ENCODE results near the gene ATG2A.

ATG2A gene

GRCh38 chr11:64932324-64932723, 15.3 kb upstream of the ATG2A start:
- no peak for TF ChIP-seq ZBTB7A (IDR thresholded peaks at IDR 0.05; ENCODE audit: low read depth)
- no peak for TF ChIP-seq RAD21 (IDR thresholded peaks at IDR 0.05; ENCODE audit: low read depth)
- TF ChIP-seq, protein P1, sequence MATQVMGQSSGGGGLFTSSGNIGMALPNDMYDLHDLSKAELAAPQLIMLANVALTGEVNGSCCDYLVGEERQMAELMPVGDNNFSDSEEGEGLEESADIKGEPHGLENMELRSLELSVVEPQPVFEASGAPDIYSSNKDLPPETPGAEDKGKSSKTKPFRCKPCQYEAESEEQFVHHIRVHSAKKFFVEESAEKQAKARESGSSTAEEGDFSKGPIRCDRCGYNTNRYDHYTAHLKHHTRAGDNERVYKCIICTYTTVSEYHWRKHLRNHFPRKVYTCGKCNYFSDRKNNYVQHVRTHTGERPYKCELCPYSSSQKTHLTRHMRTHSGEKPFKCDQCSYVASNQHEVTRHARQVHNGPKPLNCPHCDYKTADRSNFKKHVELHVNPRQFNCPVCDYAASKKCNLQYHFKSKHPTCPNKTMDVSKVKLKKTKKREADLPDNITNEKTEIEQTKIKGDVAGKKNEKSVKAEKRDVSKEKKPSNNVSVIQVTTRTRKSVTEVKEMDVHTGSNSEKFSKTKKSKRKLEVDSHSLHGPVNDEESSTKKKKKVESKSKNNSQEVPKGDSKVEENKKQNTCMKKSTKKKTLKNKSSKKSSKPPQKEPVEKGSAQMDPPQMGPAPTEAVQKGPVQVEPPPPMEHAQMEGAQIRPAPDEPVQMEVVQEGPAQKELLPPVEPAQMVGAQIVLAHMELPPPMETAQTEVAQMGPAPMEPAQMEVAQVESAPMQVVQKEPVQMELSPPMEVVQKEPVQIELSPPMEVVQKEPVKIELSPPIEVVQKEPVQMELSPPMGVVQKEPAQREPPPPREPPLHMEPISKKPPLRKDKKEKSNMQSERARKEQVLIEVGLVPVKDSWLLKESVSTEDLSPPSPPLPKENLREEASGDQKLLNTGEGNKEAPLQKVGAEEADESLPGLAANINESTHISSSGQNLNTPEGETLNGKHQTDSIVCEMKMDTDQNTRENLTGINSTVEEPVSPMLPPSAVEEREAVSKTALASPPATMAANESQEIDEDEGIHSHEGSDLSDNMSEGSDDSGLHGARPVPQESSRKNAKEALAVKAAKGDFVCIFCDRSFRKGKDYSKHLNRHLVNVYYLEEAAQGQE (IDR thresholded peaks at IDR 0.05; ENCODE audit: low read depth): no peak
- TF ChIP-seq FOXM1 (IDR thresholded peaks at IDR 0.05; ENCODE audit: borderline replicate concordance, low read depth): no peak
- no peak for TF ChIP-seq USF1 (IDR thresholded peaks at IDR 0.05)
- TF ChIP-seq TCF12 (IDR thresholded peaks at IDR 0.05; ENCODE audit: low read depth): no peak
- TF ChIP-seq TAF1 (IDR thresholded peaks at IDR 0.05; ENCODE audit: low read depth): no peak
- TF ChIP-seq NFIC (IDR thresholded peaks at IDR 0.05): no peak
- TF ChIP-seq, protein P2, sequence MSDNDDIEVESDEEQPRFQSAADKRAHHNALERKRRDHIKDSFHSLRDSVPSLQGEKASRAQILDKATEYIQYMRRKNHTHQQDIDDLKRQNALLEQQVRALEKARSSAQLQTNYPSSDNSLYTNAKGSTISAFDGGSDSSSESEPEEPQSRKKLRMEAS (IDR thresholded peaks at IDR 0.05): no peak
- TF ChIP-seq YY1 (IDR thresholded peaks at IDR 0.05; ENCODE audit: low read depth): no peak
- TF ChIP-seq CEBPB (IDR thresholded peaks at IDR 0.05): no peak
- TF ChIP-seq EGR1 (IDR thresholded peaks at IDR 0.05): no peak
- TF ChIP-seq TEAD4 (IDR thresholded peaks at IDR 0.05): no peak
- no peak for TF ChIP-seq CREB1 (IDR thresholded peaks at IDR 0.05; ENCODE audit: low read depth)
- no peak for TF ChIP-seq EP300 (IDR thresholded peaks at IDR 0.05; ENCODE audit: borderline replicate concordance)

DNA sequence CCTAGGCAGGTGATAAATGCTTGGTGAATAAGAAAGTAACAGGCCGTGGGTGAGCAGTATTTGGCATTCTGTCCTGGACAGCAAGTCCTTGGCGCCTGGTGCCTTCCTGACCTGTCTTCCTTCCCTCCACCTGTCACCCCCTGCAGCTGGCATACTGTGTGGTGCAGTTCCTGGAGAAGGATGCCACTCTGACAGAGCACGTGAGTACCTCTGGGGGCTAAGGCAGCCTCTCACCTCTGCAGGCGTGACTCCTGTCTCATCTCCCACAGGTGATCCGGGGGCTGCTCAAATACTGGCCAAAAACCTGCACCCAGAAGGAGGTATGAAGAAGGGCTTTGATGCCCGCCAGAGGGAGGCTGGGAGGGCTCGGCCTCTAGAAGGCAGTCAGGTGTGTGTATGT, 14.3 kb upstream of the ATG2A start:
- TF ChIP-seq CEBPB (IDR thresholded peaks at IDR 0.05) (no peak), TEAD4 (IDR thresholded peaks at IDR 0.05) (no peak), EP300 (IDR thresholded peaks at IDR 0.05; ENCODE audit: borderline replicate concordance) (no peak), USF1 (IDR thresholded peaks at IDR 0.05) (no peak)
- TF ChIP-seq, protein P1 (IDR thresholded peaks at IDR 0.05; ENCODE audit: low read depth): no peak

DNA sequence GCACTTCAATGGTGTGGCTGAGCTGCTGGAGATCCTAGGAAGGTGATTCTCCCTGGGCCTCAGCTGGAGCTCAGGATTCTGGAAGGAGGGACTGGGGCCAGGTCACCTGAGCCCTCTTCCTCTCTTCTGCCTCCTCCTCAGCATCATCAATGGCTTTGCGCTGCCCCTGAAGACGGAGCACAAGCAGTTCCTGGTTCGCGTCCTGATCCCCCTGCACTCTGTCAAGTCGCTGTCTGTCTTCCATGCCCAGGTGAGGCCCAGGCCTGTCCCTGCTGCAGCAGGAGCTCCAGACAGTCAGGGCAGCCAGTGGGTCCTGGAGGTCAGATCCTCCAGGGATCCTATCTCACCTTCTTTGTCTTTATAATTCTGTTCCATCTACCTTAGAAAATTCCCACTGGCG, 13.3 kb upstream of the ATG2A start:
- TF ChIP-seq, protein P2 (IDR thresholded peaks at IDR 0.05): no peak
- TF ChIP-seq TAF1 (IDR thresholded peaks at IDR 0.05; ENCODE audit: low read depth) (no peak), CEBPB (IDR thresholded peaks at IDR 0.05) (no peak), EP300 (IDR thresholded peaks at IDR 0.05; ENCODE audit: borderline replicate concordance) (no peak), USF1 (IDR thresholded peaks at IDR 0.05) (no peak), FOXM1 (IDR thresholded peaks at IDR 0.05; ENCODE audit: borderline replicate concordance, low read depth) (no peak), YY1 (IDR thresholded peaks at IDR 0.05; ENCODE audit: low read depth) (no peak), EGR1 (IDR thresholded peaks at IDR 0.05) (no peak), RAD21 (IDR thresholded peaks at IDR 0.05; ENCODE audit: low read depth) (no peak), ZBTB7A (IDR thresholded peaks at IDR 0.05; ENCODE audit: low read depth) (no peak)
- TF ChIP-seq, protein P1 (IDR thresholded peaks at IDR 0.05; ENCODE audit: low read depth): no peak

- TF ChIP-seq RAD21 (IDR thresholded peaks at IDR 0.05; ENCODE audit: low read depth) (no peak), ZBTB7A (IDR thresholded peaks at IDR 0.05; ENCODE audit: low read depth) (no peak), NFIC (IDR thresholded peaks at IDR 0.05) (no peak), YY1 (IDR thresholded peaks at IDR 0.05; ENCODE audit: low read depth) (no peak), CREB1 (IDR thresholded peaks at IDR 0.05; ENCODE audit: low read depth) (no peak), TCF12 (IDR thresholded peaks at IDR 0.05; ENCODE audit: low read depth) (no peak), CEBPB (IDR thresholded peaks at IDR 0.05) (no peak)
These were observed 12.6 kb upstream of the ATG2A start for GRCh38 chr11:64929625-64930024.

All from Ishikawa (cell line).